HG02981 (cell line): ENCODE results near the gene DEFB131A.
"Not testable (repeated sequence)": the region's sequence is repeated elsewhere in the genome, so short reads cannot be mapped to it uniquely, and the experiment has no call there.

Experiments used
- ATAC-seq: cut with Tn5 transposase; IDR thresholded peaks from one replicate; pipeline ENCODE4 v1.9.1; 2021; ENCODE audit warnings: mild to moderate bottlenecking, moderate library complexity; ENCODE audit not compliant: unreplicated experiment

DEFB131A gene, protein sequence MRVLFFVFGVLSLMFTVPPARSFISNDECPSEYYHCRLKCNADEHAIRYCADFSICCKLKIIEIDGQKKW

DNA sequence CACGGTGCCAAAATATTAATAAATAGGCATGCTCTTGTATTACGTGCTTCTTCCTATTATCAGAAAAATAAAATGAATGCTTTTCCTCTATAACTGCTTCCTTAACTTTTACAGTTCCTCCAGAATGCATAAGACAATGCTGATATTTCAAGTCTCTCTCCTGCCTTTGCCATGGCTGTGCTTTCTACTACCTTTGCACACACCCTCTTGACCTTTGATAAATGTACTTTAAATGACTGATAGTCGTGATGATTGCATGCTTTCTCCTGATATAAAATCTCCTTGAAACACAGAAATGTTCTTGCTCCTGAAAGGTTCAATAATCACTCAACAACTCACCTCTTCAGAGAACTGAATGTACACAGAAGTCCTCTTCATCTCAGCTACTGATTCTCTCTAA lies at the start of gene DEFB131A:
Gene DEFB131A, plus strand, starts transcription at position 301 of the 400 bp plus-strand sequence. CDS start 120 bp downstream, outside the sequence.
- ATAC-seq: not testable (repeated sequence)

DNA sequence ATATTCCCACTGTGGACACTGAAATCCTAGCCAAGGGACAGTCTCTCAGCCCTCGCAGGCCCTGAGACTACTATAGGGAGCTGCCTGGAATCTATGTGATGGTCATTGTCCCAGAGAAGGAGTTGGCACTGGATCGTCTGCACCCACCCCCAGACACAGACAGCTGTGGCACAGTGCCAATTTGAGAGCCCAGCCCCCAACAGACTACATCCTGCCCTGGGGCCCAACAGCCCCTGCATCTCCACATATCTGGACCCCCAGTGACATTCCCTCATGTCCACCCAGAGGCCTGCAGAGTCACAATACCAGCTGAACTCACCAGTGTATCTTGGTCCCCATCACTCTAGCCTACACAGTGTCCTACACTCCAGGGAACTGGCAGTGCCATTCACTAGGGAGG lies 38.4 kb upstream of the DEFB131A start:
- not testable (repeated sequence) for ATAC-seq

GRCh38 chr4:9406491-9406890 lies 37.7 kb upstream of the DEFB131A start:
- not testable (repeated sequence) for ATAC-seq

- ATAC-seq: no peak
These were observed 34.4 kb upstream of the DEFB131A start for GRCh38 chr4:9409793-9410192.

- peak; percentile 53 for ATAC-seq
These were observed 22.2 kb upstream of the DEFB131A start for GRCh38 chr4:9421884-9422455.

GRCh38 chr4:9425916-9426315 lies 18.3 kb upstream of the DEFB131A start:
- ATAC-seq: not testable (repeated sequence)

- not testable (repeated sequence) for ATAC-seq
These were observed 14.2 kb upstream of the DEFB131A start for GRCh38 chr4:9430061-9430460.

DNA sequence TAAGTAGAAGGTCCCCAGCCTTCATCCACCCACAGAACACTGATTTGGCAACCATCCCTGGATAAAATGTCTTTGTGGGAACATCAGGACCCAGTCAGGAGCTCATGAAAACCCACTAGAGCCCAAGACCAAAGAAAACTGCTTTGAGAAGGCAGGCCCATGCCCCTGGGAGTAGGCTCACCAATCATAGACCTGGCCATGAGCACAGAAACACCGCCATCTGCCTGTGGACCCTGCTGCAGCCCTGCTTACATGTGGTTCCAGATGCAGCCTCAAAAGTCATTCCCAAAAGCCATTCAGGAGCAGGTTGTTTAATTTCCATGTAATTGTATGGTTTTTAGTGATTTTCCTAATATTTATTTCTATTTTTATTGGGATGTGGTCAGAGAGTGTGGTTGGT lies 10.9 kb upstream of the DEFB131A start:
- ATAC-seq: not testable (repeated sequence)

GRCh38 chr4:9436728-9437127 lies 7.5 kb upstream of the DEFB131A start:
- ATAC-seq: not testable (repeated sequence)

DNA sequence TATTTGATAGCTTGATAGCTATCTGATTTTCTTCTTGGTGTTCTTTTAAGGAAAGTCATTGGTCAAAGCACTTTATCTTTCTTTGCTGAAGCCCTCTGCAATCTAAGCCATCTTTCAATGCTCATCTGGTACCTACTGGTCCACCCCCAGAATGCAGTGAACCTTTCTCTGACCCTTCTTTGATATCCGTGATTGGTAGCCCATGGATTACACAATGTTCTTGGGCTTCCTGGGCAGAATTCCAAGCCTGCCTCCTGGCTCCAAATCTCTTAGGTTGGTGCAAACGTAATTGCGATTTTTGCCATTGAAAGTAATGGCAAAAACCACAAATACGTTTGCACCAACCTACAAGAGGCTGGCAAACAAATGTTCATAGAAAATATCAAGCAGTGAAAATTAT lies 1.9 kb upstream of the DEFB131A start:
- ATAC-seq: not testable (repeated sequence)

DNA sequence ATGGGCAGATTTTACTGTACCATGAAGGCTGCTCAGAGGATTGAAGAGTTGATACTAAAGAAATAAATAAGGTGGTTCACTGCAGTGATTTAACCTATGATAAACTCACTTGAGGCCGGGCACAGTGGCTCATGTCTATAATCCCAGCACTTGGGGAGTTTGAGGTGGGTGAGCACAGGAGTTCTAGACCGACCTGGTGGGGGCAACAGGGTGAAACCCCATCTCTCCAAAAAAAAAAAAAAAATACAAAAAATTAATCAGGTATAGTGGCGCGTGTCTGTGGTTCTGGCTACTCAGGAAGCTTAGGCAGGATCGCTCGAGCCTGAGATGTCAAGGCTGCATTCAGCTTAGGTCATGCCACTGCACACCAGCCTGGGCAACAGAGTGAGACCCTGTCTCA lies 467 bp downstream of the DEFB131A start:
- not testable (repeated sequence) for ATAC-seq

DNA sequence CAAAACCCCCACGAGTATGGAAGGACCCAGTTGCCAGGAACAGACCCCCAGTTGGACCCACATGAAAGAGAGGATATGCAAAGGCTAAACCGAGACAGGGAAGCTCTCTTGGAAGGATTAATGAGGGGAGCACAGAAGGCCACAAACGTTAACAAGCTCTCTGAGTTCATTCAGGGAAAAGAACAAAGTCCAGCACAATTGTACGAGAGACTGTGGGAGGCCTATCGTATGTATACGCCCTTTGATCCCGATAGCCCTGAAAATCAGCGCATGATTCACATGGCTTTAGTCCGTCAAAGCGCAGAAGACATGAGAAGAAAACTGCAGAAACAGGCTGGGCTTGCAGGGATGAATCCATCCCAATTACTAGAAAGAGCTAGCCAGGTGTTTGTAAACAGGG lies 8.0 kb downstream of the DEFB131A start:
- ATAC-seq: not testable (repeated sequence)

- not testable (repeated sequence) for ATAC-seq
These were observed 10.1 kb downstream of the DEFB131A start for GRCh38 chr4:9454284-9454683.

DNA sequence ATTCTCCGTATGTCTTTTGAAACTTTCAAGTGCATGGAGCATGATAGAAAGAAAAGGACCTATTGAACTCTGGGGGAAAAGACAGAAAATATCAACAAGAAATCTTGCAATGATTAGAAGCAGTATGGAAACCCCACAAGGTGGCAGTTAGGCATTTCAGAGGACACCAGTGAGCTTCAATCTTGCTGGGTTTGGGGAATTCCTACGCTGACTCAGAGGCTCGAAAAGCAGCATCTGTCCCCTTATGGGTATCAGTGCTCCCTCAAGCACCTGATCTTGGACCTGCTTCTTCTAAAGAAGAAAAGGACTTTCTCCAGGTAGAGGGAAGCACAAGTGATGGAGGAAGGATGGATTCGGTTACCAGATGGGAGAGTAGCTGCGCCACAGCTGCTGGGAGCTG lies 10.8 kb downstream of the DEFB131A start:
- ATAC-seq: not testable (repeated sequence)

GRCh38 chr4:9479466-9479865 lies 35.3 kb downstream of the DEFB131A start:
- not testable (repeated sequence) for ATAC-seq

DNA sequence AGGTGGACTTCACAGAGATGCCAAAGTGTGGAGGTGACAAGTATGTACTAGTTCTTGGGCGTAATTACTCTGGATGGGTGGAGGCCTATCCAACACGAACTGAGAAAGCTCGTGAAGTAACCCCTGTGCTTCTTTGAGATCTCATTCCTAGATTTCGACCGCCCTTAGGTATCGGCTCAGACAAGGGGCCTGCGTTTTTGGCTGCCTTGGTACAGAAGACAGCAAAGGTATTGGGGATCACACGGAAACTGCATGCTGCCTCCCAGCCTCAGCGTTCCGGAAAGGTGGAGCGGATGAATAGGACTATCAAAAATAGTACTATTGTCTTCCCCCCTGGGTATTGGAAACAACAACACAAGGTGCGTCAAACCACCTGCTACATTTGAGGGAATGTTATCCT lies 35.9 kb downstream of the DEFB131A start:
- ATAC-seq: not testable (repeated sequence)

DNA sequence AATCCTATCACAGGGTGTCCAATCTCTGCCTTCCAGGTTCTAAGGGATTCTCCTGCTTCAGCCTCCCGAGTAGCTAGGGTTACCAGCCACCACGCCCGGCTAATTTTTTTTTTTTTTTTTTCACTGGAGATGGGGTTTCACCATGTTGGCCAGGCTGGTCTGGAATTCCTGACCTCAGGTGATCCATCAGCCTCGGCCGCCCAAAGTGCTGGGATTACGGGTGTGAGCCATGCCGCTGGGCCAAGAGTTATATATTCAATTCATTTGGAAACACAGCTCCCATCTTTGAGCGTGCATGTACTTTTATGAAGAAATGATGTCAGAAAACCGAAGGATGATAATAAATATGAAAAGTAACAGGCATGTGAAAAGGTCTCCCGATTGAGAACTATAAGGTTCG lies 38.7 kb downstream of the DEFB131A start:
- ATAC-seq: not testable (repeated sequence)

- ATAC-seq: not testable (repeated sequence)
These were observed 39.5 kb downstream of the DEFB131A start for GRCh38 chr4:9483682-9484081.

- not testable (repeated sequence) for ATAC-seq
These were observed 42.7 kb downstream of the DEFB131A start for GRCh38 chr4:9486880-9487279.

- ATAC-seq: not testable (repeated sequence)
These were observed 44.6 kb downstream of the DEFB131A start for GRCh38 chr4:9488796-9489195.

GRCh38 chr4:9490496-9490895 lies 46.3 kb downstream of the DEFB131A start:
- not testable (repeated sequence) for ATAC-seq

DNA sequence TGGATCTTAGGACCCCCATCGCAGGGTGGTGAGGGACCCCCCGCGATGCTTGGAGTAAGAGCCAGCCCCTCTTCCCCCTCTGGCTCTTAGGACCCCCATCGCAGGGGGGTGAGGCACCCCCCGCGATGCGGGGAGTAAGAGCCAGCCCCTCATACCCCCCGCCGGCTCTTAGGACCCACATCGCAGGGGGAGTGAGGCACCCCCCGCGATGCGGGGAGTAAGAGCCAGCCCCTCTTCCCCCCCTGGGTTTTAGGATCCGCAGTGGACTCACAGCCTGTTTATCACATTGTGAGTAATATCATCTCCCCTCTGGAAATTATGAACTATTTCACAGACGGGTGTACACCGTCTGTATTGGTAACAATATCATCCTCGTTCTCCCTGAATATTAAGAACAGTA lies 46.8 kb downstream of the DEFB131A start:
- not testable (repeated sequence) for ATAC-seq

DNA sequence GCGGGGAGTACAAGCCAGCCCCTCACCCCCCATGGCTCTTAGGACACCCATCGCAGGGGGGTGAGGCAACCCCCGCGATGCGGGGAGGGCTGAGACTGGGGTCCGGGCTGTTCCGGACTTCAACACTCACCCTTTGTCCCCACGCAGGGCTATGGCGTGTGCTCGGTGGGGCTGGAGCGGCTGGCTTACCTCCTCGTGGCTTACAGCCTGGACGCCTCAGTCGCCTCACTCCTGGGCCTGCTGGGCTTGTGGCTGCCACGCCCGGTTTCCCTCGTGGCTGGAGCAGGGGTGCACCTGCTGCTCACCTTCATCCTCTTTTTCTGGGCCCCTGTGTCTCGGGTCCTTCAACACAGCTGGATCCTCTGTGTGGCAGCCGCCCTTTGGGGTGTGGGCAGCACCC lies 49.4 kb downstream of the DEFB131A start:
- ATAC-seq: not testable (repeated sequence)
